Stimulated activated CD4-positive, alpha-beta T cell treated with anti-CD3 and anti-CD28 coated beads, Interleukin-1b, Interleukin-23, amount 100 ng/mL, for 48 hours (primary cell): Measurements from ENCODE around the gene SCD.

Experiments used
- DNase-seq: peaks from one replicate; pipeline ENCODE4 v3.0.0-alpha.2; 2020

Gene SCD

DNA sequence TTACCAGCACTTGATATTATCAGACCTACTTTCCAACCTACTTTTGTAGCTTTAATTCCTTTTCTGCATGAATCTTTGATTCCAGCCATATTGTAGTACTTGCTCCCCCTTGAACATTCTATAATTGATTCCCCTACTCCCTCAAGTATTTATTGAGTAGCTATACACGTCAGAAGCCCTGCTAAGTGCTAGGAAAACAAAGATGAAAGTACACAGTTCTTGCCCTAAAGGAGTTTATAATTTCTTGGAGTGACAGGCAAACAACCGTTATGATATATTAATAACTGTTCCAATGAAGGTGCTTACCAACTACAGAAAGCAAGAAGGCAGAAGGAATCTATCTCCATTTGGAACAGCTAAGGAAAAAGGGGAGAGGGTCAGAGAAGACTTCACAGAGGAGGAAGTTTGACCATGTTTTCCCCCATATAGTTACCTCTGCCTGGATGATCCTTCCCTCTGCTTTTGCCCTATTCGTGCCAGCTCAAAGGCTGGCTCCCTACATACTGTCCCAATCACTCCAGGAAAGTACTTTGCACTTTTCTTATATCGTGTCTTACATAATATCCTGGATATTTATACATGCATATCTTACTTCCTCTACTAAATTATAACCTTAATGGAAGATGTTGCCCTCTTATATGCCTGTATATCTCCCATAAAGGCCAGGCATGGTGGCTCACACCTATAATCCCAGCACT, 54.7 kb downstream of the SCD start:
- no peak for DNase-seq

DNA sequence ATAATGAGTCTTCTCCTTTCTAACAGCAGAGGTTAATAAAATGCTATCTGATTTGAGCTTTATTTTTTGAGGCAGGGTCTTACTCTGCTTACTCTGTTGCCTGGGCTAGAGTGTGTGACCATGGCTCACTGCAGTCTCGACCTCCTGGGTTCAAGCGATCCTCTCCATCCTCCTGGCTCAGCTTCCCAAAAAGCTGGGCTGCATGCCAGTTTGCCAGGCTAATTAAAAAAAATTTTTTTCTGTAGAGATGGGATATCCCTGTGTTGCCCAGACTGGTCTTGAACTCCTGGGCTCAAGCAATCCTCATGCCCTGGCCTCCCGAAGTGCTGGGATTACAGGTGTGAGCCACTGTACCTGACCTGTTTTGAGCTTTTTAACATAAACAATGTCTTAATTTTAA, 56.7 kb downstream of the SCD start:
- DNase-seq, result no peak

DNA sequence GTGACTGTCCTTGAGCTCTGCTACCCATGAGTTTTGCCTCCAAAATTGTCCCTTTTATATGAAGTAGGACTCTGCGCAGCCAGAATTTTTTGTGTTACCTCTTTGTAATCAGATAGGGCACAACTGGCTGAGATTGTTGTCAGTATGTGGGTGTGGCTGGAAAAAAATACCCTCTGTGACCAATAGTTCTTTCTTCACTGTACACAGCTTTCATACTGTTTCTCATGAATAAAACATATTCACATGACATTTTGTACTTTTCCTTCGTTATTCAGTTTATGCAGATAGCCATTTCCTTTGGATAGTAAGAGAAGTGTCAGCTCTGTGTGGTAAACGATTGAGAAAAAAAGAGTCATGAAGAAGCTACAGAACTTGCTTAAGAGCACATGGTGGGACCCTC, 66.1 kb downstream of the SCD start:
- no peak for DNase-seq
